ENCODE measurements around the gene WDR26.

GRCh38 chr1:224427346-224427745 lies 7.3 kb downstream of the WDR26 start:
- no peak for TF ChIP-seq GATA2 (IDR thresholded peaks at IDR 0.05; ENCODE audit: low read depth, low read length)
- no peak for TF ChIP-seq GATA3 (IDR thresholded peaks at IDR 0.05; ENCODE audit: low read depth, low read length)
